Stimulated activated CD4-positive, alpha-beta T cell treated with anti-CD3 and anti-CD28 coated beads, Interleukin-1b, Interleukin-23, amount 100 ng/mL, for 24 hours (primary cell): ENCODE measurements around the gene CFAP97D1.

Experiments
- DNase-seq, 4 experiments: peaks; one replicate each; pipeline ENCODE4 v3.0.0-alpha.2; 2020; ENCODE audit warnings: low read depth in 4 of 4, low spot score in 1 of 4

Gene CFAP97D1

DNA sequence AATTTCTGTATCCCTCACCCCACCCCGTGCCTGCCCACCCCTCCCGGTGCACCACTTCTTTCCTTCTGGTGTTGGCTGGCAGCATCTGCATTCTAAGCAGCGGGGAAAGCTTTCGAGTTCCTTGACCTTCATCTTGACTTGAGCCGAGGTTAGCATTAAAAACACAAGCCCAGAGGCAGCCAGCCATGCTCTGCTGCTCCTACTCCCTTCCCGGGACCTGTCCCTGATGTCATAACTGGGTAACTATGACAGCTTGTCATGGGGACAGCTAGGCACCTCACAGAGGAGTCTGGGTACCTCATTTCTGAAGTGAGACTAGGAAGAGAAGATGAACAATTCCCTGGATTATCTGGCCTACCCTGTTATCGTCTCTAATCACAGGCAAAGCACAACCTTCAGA lies at the start of gene CFAP97D1:
CFAP97D1 (plus strand) TSS at position 301 of the 400 bp plus-strand sequence; CDS start at position 329, 28 bp downstream.
- no peak for DNase-seq

DNA sequence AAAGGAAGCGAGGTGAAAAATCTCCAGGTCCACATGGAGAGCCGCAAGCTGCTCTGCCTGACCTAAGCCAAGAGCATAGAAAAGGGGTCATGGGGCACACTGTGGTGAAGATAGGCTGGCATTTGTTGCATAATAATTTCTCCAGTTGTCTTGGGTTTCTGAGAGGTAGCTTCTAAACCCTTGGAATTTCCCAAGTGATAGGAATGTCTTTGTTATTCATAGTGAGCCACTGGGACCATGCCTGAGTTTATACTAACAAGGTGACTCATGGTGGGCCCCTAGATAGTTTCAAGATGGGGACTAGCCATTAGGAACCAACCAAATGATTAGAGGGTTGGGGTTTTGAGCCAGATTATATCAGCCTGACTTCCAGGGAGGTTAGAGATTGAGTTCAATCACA lies 47.3 kb upstream of the CFAP97D1 start:
- DNase-seq: no peak

DNA sequence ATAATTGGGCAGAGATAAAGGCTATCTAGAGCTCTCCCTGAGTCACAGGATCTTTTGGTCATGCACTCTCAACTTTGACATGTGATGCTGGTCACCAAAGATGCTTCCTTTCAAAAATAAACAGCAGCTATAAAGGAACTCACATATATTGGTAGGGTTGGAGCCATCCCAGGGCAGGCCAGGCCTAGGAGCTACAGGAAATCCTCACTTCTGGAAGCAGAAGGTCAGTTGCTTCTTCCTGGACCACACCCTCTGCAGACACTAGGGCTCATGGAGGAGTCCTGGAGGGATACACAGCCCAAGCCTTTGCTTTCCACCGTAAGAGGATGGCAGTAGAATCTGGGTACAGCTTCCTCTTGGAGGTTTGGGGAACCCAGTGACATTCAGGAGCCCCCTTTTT lies 46.3 kb upstream of the CFAP97D1 start:
- DNase-seq: no peak

DNA sequence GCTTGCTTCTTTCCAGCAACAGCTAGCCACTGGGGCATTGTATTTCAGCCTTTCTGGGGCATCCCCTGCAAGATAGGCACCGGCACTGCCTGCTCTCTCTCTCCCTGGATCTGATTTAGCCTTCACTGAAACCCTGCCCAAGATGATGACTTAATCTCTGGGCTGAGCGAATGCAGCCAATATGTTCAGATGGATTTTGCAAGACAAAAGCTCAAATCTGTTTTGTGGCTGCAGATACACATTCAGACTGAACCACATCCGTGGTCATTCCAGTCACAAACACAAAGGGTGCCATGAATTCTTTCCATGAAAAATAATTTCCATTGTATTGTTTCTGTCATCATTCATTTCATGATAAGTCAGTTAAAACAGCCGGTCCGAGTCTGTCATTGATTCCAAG lies 45.9 kb upstream of the CFAP97D1 start:
- DNase-seq: no peak

DNA sequence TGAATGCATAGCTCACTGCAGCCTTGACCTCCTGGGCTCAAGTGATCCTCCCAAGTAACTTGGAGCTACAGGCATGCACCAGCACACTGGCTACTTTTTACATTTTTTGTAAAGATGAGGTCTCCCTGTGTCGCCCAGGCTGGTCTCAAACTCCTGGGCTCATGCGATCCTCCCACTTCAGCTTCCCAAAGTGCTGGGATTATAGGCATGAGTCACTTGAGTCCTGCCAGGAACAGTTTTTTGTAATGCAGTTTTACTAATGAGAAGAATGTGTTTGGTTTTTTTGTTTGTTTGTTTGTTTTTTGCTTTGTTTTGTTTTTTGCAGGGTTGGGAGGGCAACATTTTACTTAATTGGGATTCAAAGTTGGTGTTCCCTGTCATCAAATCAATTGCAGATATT lies 43.8 kb upstream of the CFAP97D1 start:
- DNase-seq: no peak

DNA sequence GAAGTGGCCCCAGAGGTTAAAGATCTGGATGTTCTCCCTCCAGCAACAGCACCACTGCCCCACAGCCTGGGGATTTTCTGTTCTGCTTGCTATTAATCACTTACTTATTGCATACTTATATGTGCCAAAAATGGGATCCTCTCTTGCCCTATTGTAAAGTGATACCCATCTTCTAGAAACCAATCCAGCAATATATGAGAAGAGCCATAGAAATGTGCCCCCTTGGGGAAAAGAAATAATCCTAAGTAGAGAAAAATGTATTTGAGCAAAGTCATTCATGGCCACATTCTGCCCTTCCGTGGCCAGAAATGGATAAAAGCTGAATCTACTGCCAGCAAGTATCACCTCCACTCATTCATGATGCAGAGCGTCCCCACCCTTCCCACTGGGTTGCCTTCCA lies 42.5 kb upstream of the CFAP97D1 start:
- no peak for DNase-seq

DNA sequence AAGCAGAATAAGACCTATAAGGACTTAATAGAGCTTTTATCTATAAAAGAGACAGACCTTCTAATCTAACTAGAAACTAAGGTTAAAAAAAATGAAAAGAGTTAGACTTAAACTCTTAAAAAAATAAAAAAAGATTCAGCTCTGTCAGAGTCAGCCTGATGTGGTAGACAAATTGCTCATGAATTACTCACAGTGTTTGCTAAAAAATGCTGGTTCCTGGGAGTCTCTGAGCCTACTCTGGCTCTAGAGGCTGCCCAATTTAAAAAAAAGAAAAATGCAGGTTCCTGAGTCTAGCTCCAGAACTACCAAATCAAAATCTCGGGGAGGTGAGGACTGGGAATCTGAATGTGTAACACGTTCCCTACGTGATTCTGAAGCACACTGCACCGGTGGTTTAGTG lies 39.7 kb upstream of the CFAP97D1 start:
- no peak for DNase-seq

DNA sequence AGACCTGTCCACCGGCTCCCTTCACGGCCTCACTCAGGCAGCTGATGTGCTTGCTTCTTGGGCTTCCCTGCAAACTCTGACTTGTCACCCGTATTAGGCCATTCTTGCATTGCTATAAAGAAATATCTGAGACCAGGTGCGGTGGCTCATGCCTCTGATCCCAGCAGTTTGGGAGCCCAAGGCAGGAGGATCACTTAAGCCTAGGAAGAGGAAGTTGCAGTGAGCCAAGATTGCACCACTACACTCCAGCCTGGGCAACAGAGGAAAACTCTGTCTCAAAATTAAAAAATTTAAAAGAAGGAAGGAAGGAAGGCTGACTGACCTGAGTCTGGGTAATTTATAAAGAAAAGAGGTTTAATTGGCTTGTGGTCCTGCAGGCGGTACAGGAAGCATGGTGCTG lies 38.6 kb upstream of the CFAP97D1 start:
- DNase-seq: no peak

DNA sequence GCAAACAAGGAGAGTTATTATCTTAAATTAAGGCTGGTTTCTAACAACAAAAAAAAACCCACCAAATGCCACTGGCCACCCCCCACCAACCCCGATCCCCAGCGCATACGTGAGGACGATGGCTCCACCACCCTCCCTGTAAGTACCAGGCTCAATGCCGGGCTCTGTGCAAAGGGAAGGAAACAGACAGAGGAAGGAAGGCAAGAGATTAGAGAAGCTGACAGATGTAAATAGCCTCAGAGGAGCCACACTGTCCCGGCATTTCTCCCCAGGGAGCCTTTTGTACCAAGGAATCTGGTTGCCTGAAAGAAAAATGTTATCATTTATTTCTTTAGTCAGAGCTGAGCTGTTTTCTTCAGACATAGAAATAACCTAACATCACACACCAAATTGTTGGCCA lies 34.7 kb upstream of the CFAP97D1 start:
- DNase-seq: no peak

DNA sequence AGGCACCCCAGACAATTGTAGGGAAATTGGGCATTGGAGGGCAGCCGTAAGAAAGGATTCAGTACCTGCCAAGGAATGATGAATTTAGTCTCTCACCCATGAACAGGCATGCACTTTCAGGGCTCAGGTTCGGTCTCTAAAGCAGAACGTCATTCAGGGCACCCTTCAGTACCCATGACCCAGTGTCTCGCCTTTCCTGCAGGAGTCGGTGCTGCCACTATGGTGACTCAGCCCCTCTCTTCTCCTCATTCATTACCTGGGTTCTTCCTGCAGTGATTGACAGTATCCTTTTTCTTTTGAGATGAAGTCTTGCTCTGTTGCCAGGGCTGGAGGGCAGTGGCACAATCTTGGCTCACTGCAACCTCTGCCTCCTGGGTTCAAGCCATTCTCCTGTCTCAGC lies 30.1 kb upstream of the CFAP97D1 start:
- DNase-seq: no peak

DNA sequence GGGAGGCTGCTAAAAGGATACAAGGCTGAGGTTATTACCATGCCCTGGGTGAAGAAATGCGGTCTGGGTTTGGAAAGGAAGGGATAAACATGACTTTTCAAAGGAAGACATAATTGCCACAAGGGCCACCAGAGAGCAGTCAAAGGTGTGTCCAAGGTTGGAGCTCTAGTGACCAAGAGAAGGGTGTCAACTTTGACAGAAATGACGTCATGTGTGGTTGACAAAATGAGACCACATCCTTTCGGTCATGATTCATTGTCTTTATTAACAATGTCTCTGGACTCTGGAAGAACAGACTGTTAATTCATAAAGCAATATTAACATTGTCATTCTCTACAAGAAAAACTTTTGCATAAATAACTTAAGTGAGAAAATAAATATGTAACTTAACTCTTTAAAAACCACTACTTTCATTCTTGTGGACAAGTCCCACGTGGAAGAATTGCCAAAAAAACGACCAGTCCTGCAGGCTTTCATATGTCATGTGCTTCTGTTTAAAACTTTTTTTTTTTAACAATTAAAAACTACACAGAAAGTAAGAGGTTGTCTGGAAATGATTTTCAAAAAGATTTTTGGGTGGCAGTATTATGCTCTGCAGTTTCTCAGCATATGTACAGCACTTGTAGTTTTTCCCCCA lies 26.6 kb upstream of the CFAP97D1 start:
- DNase-seq: no peak

DNA sequence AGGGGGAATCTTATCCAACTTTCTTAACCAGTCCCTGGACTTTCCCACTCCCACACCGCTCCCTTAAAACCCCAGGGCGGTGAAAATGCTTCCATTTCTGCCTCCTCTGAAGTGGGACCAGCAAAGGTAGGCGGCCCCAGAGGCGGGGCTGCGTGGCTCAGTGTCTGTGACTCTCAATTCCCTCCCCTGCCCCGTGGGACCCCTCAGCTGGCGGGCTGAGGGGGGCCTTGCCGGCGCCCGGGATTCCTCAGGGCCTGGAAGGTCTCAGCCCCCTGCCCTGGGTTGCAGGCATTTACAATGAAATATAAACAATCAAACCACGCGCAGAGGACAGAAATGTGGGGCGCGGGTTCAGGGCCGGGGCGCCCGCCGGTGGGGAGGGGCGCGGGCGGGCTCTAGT lies 25.3 kb upstream of the CFAP97D1 start:
- DNase-seq: no peak

DNA sequence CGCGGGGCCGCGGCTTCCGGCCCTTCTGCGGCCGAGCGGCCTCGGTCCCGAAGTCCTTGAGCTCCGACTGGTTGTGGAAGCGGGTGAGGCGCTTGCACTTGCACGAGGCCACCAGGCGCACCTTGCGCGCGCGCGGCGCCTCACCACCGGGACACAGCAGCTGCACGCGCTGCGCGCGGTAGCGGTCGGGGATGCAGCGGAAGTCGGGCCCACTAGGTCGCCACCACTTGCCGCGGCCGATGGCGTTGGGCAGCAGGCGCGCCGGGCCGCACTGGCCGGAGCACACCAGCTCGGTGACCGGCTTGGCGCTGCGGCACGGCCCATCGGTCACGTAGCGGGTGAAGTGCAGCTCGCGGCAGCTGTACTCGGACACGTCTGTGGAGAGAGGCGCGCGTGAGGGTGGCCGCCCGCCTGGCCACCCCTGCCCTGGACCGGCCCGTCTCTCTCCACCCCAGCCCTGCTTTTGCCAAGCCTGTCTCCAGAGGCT lies 24.8 kb upstream of the CFAP97D1 start:
- no peak for DNase-seq

DNA sequence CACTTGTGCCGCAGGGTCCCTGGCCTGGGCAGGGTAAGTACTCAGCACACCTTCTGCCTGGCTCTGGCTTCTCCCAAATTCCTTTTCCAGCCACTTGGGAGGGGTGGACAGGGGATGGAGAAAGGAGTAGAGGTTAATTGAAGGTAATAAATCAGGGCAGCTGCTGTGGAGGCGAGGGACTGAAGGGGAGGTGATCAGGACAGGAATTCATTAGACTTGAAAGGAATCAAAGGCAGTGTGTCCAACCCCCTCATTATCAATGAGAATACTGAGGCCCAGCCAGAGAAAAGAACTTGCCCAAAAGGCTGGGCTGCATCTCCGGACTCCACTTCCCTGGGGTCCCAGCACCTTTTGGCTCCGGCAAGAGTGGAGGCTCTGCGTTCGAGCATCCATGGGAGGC lies 24.0 kb upstream of the CFAP97D1 start:
- DNase-seq: no peak

DNA sequence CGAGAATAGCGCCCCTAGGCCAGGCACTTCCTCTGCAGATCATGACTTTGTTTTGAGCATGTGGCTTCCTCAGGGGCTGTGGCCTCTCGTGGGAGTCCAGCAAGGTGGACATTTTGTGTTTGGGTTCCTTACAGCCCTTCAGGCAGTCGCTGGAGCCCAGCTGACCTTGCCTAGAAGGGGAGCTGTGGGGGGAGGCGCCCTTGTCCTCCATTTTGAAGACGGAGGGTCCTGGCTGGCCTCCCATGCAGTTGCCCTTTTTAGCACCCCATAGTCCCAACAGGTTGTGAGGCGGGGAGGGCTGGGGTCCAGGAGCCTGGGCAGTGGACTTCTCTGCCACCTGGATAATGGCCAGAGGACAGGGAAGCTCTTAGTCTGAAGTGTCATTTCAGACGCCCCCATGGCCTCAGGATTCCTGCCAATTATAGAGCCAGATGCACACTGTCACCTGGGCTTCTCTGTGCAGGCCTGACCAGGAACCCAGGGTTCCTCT lies 23.0 kb upstream of the CFAP97D1 start:
- no peak for DNase-seq

DNA sequence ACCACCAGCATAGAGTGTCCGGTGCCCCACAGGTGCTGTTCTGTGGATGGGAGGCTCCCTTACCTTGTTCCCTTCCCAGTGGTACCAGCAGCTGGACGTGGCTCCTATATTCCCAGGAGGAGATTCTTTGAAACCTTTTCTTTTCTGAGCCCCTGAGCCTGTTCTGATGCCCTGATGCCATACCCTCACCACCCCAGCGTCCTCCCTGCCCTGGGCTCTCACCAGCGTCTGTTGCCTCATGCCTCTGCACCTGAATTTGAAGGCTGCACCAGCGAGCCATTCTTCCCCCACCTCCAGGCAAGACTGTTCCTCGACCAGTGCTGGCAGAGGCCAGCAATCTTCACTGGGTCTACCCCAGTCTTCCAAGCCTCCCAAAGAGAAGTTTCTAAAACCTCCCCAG lies 22.1 kb upstream of the CFAP97D1 start:
- no peak for DNase-seq

DNA sequence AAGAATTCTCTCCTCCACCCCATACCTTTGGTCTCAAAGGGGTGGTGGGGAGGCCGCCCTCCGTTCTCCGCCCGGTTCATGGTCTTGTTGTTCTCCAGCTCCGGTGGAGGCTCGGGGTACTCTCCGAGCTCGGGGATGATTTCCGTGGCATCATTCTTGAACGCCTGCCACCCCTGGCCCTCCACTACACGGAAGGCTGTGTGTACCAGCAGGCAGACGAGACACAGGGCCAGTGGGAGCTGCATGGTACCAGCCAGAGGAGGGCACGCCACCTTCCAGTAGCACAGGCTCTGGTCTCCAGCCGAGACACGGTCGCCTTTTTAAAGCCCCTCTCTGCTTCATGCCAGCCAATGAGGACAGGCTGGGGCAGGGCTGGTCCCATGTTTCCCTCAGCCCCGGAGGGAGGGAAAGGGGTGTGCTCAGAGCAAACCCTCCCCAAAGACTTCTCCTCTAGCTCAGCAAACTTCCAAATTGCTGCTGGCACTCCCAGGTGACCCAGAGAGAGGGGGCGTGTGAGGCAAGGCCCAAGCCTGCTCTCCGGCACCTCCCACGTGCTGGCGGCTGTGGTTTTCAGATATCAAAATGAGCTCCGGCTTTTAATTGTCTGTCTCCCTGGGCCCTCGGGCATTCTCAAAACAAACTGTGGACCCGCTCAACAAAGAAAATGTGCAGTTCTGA lies 21.6 kb upstream of the CFAP97D1 start, which contains the start of gene SOST:
SOST (minus strand) TSS at position 295 of the 678 bp plus-strand sequence; CDS start at position 245, 50 bp downstream.
- no peak for DNase-seq

DNA sequence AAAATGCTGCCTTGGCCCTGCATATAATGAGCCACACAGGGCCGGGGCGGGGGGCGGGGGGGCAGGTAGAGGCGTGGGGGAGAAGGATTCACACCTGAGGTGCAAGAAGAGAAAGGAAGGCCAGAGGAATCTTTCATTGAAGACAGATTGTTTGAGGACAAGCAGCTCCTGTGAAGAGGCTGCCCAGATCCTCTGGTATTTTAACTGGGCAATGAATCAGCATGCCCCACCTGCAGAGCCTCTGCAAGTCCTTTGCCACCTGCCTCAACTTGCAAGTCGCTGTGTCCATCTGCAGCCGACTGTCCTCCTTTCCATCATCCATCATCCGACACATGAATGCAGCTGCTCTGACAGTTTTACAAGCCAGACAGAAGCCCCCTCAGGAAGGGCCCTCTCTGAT lies 20.4 kb upstream of the CFAP97D1 start:
- no peak for DNase-seq

DNA sequence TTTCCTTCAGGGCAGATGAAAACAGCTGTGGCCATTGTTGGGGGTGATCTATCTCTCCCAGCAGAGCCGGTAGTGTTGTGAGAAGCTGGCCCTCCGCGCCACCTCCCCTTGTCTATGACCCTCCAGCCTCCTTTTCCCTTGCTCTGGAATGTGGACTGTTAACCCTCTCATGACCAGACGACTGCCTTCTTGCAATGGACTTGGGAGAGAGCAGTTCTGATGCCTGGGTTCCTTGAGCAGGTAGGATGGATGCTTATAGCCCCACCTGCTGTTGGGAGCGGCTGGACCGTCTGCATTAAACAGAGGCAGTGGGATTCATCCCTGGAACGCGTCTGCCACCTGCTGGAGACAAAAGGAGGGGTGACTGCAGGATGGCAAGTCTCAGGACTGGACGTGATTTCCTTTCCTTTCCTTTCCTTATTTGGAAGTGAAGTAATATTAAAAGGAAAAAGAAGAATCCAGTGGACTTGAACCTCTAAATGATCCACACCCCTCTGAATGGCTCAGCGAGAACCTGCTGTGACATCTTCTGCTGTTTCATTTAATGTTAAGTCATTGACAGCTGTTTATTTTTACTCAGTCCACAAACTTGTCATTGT lies 19.9 kb upstream of the CFAP97D1 start:
- DNase-seq: peak; percentile 84 to 91 (median 86)

DNA sequence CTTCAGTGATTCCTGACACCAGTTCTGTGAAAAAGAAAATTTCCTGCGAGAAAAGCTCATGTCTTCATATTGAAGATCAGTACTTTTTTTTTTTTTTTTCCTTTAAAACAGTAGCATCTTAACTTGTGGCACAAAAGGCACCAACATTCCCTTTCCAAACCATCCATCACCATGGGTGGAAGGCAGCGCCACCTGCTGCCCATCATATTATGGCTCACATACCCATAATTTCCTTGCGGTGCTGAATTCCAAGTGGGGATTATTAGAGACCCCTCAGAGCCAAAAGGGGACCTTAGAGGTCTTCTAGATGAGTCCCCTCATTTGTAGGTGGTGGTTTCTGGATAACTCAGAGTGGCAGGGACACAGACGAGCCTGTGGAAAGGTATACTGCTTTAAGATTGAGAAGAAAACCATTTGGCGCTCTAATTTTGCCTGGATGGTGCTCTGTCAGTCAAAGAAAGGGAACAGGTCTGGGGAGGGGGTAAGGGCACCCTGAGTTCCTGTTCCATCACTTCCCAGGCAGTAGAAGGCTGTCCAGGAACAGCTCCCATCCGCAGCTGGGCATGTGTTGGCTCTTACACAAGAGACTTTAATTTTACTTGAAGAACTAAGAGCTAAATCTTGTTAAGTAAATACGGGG lies 13.7 kb upstream of the CFAP97D1 start:
- DNase-seq: peak in 3 of 4 experiments; percentile 17 to 38 (median 35)

DNA sequence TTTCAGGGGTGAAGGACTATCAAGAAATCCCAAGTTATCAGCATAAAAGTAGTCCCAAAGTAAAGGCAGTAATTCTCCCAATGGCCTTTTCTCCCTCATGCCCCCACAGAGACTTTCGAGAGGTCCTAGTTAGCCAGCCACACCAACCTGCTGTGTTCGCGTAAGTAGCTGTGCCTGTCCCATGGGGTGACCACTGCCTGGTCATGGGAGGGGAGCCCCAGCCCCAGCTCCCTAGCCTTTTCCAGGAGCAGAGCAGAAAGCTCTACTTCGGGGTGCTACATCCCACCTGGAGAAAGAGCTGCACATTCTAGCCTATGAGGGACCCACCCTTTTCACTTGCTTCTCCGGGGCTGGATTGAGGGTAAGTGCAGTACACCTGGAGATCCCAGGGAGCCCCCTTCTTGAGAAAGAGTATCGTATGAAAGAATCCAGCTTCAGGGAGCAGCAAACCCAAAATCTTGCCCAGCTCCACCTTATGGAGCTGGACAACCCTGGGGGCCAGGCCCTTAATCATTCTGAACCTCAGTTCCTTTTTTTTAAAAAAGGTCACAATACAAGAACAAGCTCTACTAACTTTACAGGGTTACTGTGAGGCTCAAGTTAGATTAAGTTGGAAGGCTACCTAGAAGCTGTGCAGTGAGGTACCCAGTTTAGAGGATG lies 13.1 kb upstream of the CFAP97D1 start:
- DNase-seq: no peak
